Activated CD4-positive, CD25-positive, alpha-beta regulatory T cell treated with anti-CD3 and anti-CD28 coated beads, Interleukin-2, amount 50 U/mL, for 24 hours (primary cell): Measurements from ENCODE around the gene RBFOX1.

Experiments
- ATAC-seq, 2 donors: fragments of 150-1000 bp; cut with Tn5 transposase; one replicate each; pipeline ENCODE4 v1.10.0; 2021; ENCODE audit warnings: mild to moderate bottlenecking in 1 of 2, moderate library complexity in 1 of 2

The RBFOX1 gene

DNA sequence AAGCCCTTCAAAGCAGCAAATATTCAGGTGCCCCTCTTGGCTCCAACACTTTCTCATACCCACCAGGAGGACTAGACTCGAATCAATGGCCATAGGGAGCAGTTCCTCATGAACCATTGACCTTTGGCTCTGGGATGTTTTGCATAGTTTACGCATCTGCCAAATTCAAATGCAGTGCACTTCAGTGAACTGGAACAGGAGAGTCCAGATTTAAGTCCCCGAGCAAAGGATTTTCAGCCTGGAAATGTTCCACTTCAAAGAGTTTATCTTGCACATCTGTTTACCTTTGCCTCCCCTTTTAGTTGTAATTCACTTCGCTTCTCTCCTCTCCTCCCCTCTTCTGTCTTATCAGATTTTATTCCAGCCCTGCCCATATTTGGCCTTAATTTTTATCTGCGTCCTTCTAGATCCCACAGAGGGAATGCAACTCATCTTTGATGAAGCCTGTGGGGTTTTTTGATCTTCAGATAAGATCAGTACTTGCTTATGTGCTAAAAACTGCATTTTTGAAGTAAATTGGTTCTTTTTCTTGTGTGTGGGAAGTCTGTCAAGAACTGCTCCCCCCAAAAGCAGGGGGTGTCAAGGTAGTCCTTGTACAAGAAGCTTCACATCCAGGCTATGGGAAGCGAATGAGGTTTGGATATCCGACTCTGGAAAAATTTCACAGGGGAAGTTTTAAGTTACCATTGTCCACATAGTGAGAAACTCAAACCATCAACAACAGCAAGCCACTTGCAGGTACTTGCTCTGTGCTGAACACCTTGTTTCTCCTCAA is 281.6 kb downstream of the RBFOX1 start:
- no peak for ATAC-seq

DNA sequence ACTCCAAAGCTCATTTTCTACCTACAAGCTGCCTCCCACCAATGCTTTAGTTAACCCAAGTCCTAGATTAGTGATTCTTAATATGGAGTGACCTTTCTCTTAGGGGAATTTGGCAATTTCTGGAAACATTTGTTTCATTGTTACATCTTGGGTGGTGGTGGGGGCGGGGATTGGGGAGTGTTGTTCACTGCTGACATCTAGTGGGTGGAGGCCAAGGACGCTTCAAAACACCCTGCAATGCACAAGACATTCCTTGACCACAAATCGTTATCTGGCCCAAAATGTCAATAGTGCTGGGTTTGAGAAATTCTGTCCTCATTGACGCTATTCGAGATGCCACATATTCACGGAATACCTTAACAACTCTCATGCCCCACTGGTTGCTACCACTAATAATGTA is 282.9 kb downstream of the RBFOX1 start:
- no peak for ATAC-seq

DNA sequence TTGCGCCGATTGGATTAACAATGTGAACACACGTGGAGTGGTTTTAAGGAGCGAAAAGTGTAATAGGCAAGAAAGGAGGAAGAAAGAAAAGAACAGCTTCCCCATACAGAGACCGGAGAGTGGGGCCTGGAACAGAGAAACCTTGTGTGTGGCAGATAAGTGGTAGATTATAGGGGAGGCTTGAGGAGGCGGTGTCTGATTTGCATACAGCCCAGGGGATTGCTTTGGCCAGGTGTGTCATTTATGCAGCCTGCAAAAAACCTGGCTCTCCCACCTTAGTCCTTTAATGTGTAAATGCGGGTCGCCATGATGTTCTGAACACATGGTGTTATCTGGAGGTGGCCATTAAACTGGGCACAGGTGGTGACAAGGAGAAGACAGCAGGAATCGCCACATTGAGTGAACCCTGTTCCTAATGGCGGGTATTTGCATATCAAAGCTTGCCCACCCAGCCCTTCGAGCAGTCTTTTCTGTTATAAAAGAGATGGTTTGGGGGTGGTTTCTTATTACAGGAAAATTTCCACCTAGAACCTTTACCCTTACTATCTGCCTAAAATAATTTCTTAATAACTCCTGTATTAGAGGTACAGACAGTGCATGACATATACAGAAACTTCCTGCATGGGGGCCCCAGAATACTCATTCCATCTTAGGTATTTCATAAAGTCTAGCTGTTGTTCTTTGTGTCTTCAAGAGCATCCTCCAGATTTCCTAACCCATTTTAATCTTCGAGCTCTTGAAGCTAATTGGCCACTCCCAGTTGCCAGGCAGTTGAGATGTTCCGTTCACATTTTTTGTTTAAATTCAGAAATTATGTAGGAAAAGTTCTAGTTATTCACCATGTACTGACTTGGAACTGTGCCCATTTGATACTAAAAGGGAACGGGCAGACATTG is 292.5 kb downstream of the RBFOX1 start:
- ATAC-seq = no peak

DNA sequence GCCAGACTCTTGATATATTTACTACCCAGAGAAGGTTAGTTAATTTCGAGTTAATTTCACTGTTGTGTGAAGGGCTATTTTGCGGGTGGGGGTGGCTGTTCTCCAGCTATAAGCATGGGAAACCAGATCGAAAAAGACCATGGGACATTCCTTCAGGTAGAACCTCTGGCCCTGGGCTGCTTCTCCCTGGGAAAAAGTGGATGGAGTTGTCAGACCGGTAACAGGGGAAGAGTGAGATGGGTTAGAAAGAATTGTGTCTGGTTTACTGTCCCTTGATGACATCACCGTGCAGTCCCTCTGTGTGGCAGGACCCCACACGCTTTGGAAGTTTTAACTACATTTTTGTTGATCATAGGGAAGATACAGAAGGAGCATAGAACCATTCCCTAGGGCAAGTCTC is 296.3 kb downstream of the RBFOX1 start:
- no peak for ATAC-seq

DNA sequence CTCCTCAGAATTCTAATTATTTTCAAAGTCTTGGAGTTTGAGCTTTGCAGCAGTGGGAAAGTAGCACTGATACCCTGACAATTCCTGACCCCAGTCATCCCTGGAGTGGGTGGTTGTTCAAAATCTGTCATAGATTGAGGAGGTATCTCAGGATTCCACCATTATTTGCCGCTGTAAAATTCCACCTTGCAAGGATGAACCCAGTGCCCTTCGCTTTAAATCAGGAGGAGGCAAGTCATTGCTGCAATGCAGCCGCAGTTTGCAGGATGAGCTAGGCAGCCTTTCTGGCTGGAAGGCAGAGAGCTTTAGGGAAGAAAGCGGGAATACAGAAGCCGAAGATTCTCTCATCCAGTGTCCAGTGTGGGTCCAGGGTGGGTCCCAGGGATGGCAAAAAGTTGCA is 296.9 kb downstream of the RBFOX1 start:
- no peak for ATAC-seq

DNA sequence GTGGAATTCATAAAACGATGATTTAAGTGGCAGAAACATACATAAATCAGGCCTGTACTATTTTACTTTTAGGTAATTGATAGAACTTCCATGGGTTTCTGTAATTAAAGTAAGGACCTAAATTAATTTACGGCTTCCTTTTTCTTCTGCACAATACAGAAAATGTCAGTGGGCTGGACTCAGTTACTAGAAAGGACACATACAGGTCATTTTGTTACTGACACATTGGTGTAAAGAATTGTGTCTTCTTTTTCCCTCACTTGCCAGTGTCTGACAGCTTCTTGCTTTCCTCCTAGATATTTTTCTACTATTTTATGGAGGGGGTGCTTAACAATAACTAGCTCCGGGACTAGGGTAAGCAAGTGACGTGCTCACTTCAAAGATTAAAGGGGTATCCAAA is 304.8 kb downstream of the RBFOX1 start:
- ATAC-seq = no peak

DNA sequence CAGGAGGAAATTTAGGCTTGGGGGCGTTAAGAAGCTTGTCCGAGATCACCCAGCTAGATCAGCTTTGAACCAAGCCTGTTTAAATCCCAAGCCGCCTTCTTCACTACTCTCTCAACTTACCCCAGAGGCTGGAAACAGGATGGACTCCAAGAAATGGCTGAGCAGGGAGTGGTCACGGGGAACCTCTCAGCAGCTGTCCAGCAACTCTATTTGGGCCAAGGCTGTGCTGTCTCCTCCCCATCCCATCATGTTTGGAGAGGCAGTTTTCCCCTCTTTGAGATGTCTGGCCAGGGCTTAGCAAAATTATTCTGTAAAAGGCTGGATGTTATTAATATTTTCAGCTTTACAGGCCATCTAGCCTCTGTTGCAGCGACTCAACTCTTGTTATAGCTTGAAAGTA is 305.7 kb downstream of the RBFOX1 start:
- no peak for ATAC-seq

DNA sequence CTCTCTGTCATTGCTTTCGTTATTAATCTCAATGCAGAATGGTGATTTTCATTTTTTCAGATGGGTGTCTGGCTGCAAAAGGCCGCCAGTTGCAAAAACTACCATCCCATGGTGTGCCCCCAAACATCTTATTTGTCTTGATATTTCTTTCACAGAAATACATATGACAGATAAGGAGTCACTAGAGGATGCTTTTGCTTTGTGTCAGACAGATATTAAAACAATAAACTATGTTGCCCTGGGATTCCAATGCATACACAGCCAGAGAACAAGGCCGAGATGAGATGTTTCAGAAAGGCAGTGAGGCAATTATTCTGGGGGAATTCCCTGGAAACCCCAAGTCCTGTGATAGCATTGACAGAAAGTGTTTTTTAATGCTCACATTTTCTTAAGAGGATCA is 307.7 kb downstream of the RBFOX1 start:
- no peak for ATAC-seq

DNA sequence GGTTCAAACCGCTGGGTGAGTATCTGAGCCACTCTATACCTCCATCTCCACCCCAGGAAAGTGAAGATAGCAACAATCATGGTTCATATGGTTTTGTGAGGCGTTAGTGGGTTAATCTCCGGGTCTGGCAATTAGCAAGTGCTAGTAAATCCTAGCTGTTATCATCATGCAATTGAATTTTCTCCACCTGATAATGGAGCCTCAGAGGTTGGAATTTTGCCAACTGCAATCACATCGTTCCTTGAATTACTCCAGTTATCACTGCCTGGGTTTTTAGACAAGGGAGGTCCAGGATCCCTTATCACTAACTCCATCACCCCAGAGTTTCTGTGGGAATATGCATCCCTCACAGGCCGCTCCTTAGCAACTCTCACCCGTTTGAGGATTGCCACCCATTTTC is 311.5 kb downstream of the RBFOX1 start:
- no peak for ATAC-seq

DNA sequence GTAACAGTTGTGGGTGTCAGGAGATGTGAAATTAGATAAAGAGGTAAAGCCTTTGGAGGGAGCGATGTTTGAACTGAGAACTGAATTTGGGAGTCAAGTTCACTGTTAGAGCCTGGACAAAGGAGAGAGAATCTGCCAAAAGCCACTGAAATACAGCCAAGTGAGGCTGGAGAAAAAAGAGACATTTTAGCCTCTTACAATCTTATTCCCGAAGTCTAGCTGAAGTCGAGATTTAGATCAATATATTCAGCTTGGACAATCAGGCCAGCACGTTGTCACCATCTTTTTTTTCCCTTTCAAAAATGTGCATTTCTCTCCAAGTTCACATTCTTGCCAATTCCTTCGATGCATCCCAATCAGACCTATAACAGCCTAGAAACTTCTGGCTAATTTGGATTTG is 312.2 kb downstream of the RBFOX1 start:
- no peak for ATAC-seq

DNA sequence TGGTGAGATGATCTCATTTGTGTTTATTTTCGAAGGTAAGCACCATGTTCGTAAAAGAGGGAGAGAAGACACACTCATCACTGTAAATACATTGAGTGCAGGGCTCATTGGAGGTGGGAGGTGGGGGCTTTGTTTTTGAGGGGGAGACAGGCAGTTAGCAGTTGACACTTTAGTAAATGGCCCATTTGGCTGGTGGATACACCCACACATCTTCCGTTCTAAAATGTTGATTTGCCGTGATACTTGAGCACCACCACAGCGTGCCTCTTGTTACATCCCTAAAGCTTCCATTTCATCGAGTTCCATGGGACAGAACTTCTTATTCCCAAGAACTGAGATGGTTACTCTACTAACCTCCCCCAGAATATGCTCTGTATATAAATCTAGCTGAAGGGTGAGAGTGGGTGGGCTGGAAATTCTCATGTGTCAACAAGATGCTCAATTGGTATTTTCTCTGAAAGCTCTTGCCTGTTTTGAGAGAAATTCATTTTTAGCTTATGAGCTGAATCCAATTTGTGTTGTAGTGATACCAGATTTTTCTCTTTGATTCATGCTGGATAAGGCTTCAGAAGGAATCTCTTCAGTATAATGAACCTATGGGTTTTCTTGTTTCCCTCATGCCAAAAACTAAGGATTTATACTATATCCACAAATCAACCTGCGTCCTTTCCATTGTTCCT is 314.3 kb downstream of the RBFOX1 start:
- ATAC-seq = no peak

DNA sequence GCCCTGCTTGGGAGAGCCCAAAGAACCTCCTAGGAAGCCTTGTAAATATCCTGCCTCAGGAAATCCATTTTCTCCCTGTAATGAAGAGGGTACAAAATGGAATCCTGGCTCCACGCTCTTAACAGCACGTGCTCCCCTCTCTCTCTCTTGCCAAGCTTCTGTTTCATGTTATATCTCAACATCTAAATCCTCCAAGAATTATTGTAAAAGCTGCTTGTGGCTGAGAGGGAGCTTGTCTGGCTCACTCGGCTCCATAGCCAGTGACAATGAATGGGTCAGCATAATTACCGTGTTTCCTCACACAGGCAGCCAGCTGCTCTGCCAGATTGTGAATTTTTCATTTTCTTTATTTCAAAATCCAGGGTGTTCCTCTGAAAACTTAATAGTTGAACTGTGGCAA is 317.8 kb downstream of the RBFOX1 start:
- no peak for ATAC-seq

DNA sequence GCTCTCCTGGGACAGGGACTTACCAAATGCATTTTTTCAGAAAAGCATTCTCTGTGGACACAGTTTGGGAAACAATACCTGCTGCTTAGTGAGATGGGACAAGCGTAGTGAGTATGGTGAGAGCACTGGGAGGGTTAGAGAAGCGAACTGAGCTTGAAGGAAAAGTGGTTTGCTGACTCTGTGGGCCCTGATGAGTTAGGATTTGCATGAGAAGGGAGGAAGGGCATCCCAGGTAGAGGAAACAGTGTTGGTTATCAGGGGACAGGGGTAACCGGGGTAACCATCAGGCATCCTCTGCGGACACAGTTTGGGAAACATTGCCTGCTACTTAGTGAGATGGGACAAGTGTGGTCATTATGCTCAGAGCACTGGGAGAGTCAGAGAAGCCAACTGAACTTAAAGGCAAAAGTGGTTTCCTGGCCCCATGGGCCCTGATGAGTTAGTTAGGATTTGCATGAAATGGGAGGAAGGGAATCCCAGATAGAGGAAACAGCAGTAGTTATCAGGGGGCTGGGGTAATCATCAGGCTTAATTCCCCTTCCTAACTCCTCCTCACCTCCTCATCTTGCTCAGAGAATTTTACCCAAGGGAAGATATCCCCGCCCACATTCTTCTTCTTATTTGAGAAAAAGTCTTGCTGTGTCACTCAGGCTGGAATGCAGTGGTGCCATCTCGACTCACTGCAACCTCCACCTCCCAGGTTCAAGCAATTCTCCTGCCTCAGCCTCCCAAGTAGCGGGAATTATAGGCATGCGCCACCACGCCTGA is 319.3 kb downstream of the RBFOX1 start:
- ATAC-seq = no peak

DNA sequence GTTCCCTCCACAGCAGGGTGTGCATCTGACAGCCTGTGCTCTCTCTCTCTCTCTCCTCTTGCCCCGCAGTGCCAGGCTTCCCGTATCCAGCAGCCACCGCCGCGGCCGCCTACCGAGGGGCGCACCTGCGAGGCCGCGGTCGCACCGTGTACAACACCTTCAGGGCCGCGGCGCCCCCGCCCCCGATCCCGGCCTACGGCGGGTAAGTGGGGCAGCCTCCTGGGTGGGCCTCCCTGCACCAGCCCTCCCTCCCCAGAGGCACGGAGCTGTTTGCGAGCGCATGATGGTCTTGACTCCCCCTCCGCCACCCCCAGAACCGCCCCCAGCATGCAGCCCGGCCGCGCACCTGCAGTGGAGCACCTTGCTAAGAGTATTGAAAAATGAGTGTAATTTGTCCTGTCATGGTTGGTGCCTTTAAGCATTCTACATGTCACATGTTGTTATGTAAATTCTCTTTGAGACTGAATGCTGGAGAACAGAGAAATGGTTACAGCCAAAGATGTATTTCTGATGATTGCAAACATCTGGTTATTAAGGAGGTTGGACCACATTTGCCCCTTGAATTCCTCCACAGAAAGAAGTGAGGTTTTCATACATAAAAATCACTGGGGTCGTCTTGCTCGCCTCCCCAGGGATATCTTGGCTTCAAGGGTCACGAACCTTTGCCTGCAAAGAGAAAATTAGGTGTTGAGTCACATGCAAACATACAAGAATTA is 321.3 kb downstream of the RBFOX1 start:
- ATAC-seq = no peak

DNA sequence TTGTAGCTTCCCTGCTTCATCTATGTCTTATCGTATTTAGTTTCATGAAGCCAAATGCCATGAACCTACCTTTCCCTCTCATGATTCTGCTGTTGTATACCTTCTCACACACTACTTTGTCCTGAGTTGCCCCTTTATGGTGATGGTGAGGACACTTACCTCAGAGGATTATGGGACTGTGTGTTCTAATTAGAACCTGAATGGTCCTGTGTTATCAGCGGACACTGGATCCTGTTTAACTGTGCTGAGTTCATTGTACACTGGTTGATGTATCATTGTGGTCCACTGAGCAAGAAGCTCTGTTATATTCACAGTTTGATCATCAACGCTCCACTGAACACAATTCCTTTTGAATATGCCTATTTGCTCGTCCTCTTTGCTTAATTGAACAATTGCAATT is 343.0 kb downstream of the RBFOX1 start:
- no peak for ATAC-seq

DNA sequence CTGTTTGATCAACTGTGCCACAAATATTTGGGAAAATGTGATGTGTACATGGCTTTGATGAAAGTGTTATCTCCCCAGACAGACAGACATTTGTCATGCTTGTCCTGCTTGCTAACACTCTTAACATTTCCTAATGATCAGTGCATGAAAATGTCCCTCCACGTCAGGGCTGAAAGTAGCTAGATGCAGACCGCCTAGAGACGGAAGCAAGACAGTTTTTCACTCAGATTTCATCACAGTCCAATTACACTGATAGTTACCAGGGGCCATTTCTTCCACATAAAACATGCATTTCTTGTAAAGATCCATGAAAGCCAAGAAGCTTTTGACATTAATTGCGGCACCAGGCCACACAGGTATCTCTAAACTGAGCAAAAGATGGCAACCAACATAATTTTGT is 347.7 kb downstream of the RBFOX1 start:
- ATAC-seq = no peak

DNA sequence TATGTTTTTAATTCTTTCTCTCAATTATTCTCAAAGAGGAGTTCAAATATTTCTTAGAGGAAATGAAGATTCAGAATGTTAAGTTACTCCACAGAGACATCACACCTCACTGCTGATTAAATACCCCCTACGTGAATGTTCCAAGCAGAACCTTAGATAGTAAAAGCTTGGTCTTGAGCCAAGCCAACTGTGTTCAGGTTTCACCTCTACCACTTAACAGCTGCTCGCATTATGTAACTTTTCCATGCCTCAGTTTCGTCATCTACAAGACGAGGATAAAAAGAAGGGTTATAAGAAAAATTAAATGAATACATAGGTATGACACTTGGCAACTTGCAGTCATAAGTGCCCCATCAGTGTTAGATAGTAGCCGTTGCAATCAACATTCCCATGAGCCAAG is 356.2 kb downstream of the RBFOX1 start:
- no peak for ATAC-seq

DNA sequence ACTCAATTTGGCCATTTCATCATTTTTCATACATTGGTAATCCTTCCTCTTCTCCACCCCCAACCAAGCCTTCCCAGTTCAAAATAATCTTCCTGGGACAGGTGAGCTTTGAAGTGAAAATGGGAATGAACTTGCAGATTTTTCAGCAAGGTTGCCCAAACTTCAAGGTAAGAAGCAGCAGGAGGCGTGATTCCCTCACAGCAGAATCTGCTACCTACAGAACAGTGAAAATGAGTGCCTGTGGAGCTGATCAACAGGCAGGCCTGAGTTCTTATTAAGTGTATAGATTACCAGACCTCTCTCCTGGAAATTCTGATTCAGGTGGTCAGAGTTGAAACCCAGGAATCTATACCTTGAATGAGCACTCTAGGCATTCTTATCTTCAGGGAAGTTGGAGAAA is 356.6 kb downstream of the RBFOX1 start:
- ATAC-seq = no peak

DNA sequence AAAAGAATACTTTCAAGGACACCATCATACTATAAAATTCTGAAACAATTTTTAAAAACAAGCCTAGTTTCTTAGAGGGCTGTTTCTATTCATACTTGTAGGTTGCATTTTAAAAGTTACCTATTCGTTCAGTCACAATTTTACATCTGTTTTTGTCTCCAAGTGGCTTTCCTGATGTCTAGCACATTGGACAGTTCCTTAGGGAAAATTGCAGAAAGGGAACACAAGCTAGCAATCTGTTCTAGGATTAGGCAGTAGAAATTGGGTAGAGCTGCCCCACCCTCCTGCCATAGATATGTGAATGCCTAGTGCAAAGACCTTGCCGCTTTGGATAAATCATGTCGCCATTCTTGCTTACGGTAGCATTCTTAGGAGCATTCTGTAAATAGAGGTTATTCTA is 358.9 kb downstream of the RBFOX1 start:
- no peak for ATAC-seq

DNA sequence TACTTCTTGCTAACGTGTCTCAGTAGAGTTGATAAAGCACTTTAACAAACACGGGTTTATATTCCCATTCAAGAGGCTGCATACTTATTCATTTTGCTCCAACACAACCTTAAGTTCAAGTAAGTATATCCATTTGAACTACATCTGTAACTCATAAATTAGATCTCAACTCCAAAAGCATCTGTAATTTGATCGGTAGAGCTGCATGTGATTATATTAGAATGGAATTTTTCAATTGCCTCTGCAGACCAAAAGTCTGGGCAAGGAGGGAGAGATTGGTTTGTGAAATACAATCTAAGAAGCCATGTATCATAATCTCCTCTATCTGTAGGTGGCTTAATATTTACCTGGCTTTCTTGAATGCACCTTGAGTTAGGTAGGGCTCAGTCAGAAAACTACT is 371.0 kb downstream of the RBFOX1 start:
- ATAC-seq = no peak

DNA sequence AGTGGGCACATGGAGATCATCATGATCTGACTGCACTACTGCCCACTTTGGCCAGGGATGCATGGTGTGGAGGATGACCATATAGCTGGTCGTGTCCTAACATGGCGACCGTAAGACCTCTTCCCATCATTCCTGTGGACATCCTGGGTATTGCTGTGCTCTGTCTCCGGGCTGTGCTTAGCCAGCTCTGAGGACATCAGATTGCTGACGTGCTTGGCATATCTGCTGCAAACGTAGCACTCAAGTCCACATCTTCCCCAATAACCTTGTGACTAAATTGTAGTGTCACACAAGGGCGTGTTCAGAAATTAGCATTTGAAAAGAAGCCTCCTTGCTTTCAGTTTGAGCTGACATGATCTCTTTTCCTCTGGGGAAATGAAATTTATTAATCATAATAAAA is 373.2 kb downstream of the RBFOX1 start:
- no peak for ATAC-seq

DNA sequence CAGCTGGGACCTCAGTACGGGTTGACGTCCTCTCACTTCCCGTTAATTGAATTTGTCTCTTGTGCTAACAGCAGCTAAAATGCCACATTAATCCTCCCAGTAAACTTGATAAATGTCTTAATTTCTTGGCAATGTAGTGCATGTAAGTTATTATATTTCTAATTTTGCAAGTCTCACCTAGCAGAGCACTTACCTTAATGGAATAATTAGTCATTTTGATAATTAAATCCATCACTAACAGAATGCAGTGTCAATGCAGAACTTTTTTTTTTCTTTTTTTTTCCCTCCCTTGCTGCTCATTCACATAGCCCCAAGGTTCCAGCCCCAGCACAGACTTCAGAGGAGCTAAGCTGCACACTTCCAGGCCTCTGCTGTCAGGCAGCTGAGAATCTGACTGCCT is 376.5 kb downstream of the RBFOX1 start:
- ATAC-seq = no peak
